Skeletal muscle satellite cell (primary cell): ENCODE data around the gene CA10.

Experiments used
- H3K27me3 ChIP-seq: 2 replicates; pipeline ENCODE4 v1.7.0; 2013; ENCODE audit warnings: low read length; ENCODE audit not compliant: control insufficient read depth, insufficient read depth
- H3K36me3 ChIP-seq: 2 replicates; pipeline ENCODE4 v1.7.0; 2013; ENCODE audit warnings: mild to moderate bottlenecking, control low read depth, low read length; ENCODE audit not compliant: insufficient read depth
- H3K4me1 ChIP-seq: 2 replicates; pipeline ENCODE4 v1.7.0; 2013; ENCODE audit warnings: low read length; ENCODE audit not compliant: control insufficient read depth, insufficient read depth
- H3K4me2 ChIP-seq: 2 replicates; pipeline ENCODE4 v1.7.0; 2013; ENCODE audit warnings: mild to moderate bottlenecking, low read length
- H3K4me3 ChIP-seq: 2 replicates; pipeline ENCODE4 v1.7.0; 2013; ENCODE audit warnings: low read length
- H3K9ac ChIP-seq: 2 replicates; pipeline ENCODE4 v1.7.0; 2013; ENCODE audit warnings: mild to moderate bottlenecking, low read depth, low read length, moderate library complexity
- H3K9me3 ChIP-seq: replicated peaks from 2 replicates; pipeline ENCODE4 v1.7.0; 2013; ENCODE audit warnings: mild to moderate bottlenecking, control low read depth, low read length

CA10 gene

DNA sequence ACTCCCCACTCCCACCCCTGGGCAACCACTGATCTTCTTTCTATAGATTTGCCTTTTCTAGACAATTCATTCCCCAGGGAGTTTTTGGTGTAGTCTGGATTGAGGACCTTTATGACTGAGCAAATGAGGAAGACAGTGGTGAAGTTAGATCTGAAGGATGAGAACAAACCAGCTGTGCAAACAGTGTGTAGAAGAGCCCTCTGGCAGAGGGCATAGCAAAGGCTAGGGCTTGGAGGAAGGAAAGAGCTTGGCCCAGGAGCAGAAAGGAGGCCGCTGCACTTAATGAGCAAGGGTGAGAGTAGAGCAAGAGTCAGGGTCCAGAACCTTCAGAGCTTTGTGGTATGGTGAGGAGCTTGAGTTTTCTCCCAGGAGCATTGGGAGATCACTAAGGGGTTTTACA, 352.7 kb downstream of the CA10 start:
- no peak overlapping the region for H3K4me2 ChIP-seq

DNA sequence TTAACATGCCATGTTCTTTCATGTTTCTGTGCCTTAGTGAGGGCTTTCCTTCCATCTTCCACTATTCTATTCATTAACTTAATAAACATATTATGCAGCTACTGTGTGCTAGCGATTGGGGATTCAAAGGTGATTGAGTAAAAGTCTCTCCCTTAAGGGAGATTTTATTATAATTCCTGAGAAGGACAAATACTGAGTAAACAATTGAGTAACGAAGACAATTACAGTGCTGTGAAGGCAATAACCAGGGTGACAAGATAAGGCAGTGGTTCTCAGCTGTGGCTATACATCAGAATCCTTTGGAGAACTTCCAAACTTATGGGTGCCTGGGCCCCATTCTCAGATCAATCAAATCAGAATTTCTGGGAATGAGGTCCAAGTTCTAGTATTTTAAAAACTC, 353.3 kb downstream of the CA10 start:
- Histone ChIP-seq H3K27me3 (no peaks in the 10 kb centered on the region), H3K4me3 (no peak overlapping the region), H3K4me1 (no peaks in the 10 kb centered on the region), H3K36me3 (no peaks in the 10 kb centered on the region), H3K4me2 (no peak overlapping the region), H3K9ac (no peak overlapping the region), H3K9me3 (peaks cover 9% of the 10 kb centered on the region)

More for the DNA sequence above, 352.7 kb downstream of the CA10 start:
- H3K4me3 ChIP-seq, result no peak overlapping the region
- H3K36me3 ChIP-seq, result no peaks in the 10 kb centered on the region
- no peak overlapping the region for H3K9ac ChIP-seq
- no peaks in the 10 kb centered on the region for H3K27me3 ChIP-seq
- no peaks in the 10 kb centered on the region for H3K4me1 ChIP-seq
- H3K9me3 ChIP-seq, result peaks cover 9% of the 10 kb centered on the region

- Histone ChIP-seq H3K4me2 (no peak overlapping the region), H3K4me3 (no peak overlapping the region), H3K27me3 (no peaks in the 10 kb centered on the region), H3K9me3 (peaks cover 9% of the 10 kb centered on the region), H3K9ac (no peak overlapping the region), H3K4me1 (no peaks in the 10 kb centered on the region), H3K36me3 (no peaks in the 10 kb centered on the region)
Observed at GRCh38 chr17:51803161-51803560, 355.4 kb downstream of the CA10 start.

DNA sequence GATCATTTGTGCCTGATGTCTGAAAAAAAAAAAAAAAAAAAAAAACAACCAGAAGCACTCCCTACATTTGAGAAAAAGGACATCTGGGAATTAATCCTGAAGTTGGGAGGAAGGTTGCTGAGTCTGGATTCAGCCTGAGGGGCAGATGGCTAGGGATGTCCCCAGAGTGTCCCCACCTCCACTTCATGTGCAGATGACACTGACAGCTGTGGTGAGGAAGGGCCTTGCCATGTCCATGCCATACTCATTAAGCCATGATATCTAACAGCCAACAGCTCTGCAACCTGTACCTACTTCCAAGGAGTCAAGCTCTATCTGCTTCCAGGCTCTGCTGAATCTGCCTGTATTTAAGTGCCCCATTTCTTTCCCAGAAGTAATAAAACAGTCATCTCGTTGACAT, 356.0 kb downstream of the CA10 start:
- Histone ChIP-seq H3K9me3 (peaks cover 9% of the 10 kb centered on the region), H3K4me2 (no peak overlapping the region), H3K36me3 (no peaks in the 10 kb centered on the region), H3K27me3 (no peaks in the 10 kb centered on the region), H3K9ac (no peak overlapping the region), H3K4me1 (no peaks in the 10 kb centered on the region), H3K4me3 (no peak overlapping the region)

GRCh38 chr17:51801626-51802025, 356.9 kb downstream of the CA10 start:
- H3K9me3 ChIP-seq, result peaks cover 9% of the 10 kb centered on the region
- no peak overlapping the region for H3K9ac ChIP-seq
- no peaks in the 10 kb centered on the region for H3K4me1 ChIP-seq
- H3K4me3 ChIP-seq, result no peak overlapping the region
- H3K36me3 ChIP-seq, result no peaks in the 10 kb centered on the region
- H3K27me3 ChIP-seq, result no peaks in the 10 kb centered on the region
- no peak overlapping the region for H3K4me2 ChIP-seq

- no peaks in the 10 kb centered on the region for H3K36me3 ChIP-seq
- H3K4me3 ChIP-seq, result no peak overlapping the region
- peaks cover 5% of the 10 kb centered on the region for H3K9me3 ChIP-seq
- no peak overlapping the region for H3K4me2 ChIP-seq
- no peaks in the 10 kb centered on the region for H3K27me3 ChIP-seq
- no peaks in the 10 kb centered on the region for H3K4me1 ChIP-seq
- no peak overlapping the region for H3K9ac ChIP-seq
Observed at GRCh38 chr17:51799981-51800380, 358.5 kb downstream of the CA10 start.

DNA sequence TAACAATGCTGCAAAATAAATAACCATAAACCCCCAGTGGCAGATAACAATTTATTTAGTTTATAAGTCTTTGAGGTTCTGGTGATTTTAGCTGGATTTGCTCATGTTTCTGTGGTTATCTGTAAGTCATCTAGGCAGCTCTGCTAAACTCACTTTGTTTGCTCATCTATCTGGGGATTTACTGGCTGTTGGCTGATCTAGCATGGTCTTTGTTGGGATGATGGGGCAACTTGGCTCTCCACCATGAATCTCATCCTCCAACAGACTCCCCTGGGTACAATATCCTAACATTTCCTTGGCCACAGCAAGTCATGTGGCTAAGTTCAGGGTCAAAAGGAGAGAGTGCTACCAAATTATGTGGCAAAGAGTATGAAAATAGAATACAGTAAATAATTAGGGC, 359.3 kb downstream of the CA10 start:
- Histone ChIP-seq H3K9me3 (peaks cover 4% of the 10 kb centered on the region), H3K4me2 (no peak overlapping the region), H3K36me3 (no peaks in the 10 kb centered on the region), H3K27me3 (no peaks in the 10 kb centered on the region), H3K4me3 (no peak overlapping the region), H3K4me1 (no peaks in the 10 kb centered on the region), H3K9ac (no peak overlapping the region)

GRCh38 chr17:51797150-51797549, 361.4 kb downstream of the CA10 start:
- Histone ChIP-seq H3K27me3 (no peaks in the 10 kb centered on the region), H3K9me3 (peaks cover 7% of the 10 kb centered on the region), H3K9ac (no peak overlapping the region), H3K4me1 (no peaks in the 10 kb centered on the region), H3K4me3 (no peak overlapping the region), H3K4me2 (no peak overlapping the region), H3K36me3 (no peaks in the 10 kb centered on the region)

DNA sequence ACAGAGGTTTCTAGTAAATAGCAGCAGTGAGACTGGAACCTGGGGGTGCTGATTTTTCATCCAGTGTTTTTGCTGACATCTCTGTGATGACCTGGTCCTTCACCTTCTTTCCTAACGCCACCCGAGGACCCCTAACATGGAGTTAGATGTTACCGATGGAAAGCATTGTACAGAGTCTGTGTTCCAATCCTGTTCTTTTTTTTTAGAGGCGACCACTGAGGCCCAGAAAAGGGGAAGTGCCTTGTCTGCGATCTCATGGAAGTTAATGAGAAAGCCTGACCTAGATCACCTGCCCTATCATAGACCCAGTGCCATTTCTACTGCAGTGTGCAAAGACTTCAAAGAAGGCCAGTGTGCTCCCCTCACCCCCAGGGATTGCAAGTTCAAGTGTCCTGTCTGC, 362.5 kb downstream of the CA10 start:
- H3K36me3 ChIP-seq, result no peaks in the 10 kb centered on the region
- H3K27me3 ChIP-seq, result no peaks in the 10 kb centered on the region
- no peaks in the 10 kb centered on the region for H3K4me1 ChIP-seq
- H3K4me3 ChIP-seq, result no peak overlapping the region
- no peak overlapping the region for H3K4me2 ChIP-seq
- peaks cover 7% of the 10 kb centered on the region for H3K9me3 ChIP-seq
- no peak overlapping the region for H3K9ac ChIP-seq

DNA sequence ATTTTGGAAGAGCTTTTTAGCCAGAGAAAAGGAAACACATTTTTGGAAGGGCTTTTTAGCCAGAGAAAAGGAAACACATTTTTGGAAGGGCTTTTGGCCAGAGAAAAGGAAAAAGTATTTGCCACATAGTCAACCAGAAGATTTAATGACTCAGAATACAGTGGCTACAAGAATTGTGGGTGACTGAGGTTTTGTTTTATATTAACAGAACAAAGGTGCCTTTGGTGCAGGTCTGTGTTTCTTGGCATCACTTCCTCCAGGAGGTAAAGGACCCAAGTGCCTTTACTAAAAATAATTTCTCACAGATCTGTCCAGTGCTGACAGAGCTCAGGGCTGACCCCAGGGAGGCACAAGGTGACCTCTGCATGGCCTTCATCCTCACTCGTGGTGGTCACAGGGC, 363.1 kb downstream of the CA10 start:
- peaks cover 4% of the 10 kb centered on the region for H3K9me3 ChIP-seq
- H3K4me2 ChIP-seq, result no peak overlapping the region
- H3K36me3 ChIP-seq, result no peaks in the 10 kb centered on the region
- no peak overlapping the region for H3K4me3 ChIP-seq
- H3K9ac ChIP-seq, result no peak overlapping the region
- H3K4me1 ChIP-seq, result no peaks in the 10 kb centered on the region
- no peaks in the 10 kb centered on the region for H3K27me3 ChIP-seq

DNA sequence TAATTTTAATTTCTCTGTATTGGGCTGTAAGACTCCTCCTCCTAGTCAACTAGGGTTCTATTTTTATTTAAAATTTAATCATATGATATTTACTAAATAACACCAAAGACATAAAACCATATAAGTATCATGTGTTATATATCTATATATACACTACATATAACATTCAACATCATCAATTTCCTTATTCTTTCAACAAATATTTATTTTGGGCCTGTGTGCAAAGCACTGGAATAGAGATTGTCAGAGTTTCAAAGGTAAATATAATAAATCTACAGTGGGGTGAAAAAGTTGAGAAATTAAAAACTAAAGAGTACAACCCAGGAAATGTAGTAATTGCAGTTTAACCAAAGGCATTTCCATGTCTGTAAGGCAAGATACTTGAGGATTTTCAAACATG, 364.0 kb downstream of the CA10 start:
- Histone ChIP-seq H3K4me3 (no peak overlapping the region), H3K9ac (no peak overlapping the region), H3K9me3 (peaks cover 4% of the 10 kb centered on the region), H3K4me1 (no peaks in the 10 kb centered on the region), H3K27me3 (no peaks in the 10 kb centered on the region), H3K4me2 (no peak overlapping the region), H3K36me3 (no peaks in the 10 kb centered on the region)

GRCh38 chr17:51793686-51794085, 364.8 kb downstream of the CA10 start:
- Histone ChIP-seq H3K9me3 (peaks cover 4% of the 10 kb centered on the region), H3K4me3 (no peak overlapping the region), H3K4me1 (no peaks in the 10 kb centered on the region), H3K4me2 (no peak overlapping the region), H3K9ac (no peak overlapping the region), H3K36me3 (no peaks in the 10 kb centered on the region), H3K27me3 (no peaks in the 10 kb centered on the region)
